HG03095 (cell line): ENCODE results near the gene MORN1.

Source experiments
- ATAC-seq: cut with Tn5 transposase; IDR thresholded peaks from one replicate; pipeline ENCODE4 v1.9.1; 2021; ENCODE audit warnings: moderate library complexity; ENCODE audit not compliant: unreplicated experiment

Gene MORN1

DNA sequence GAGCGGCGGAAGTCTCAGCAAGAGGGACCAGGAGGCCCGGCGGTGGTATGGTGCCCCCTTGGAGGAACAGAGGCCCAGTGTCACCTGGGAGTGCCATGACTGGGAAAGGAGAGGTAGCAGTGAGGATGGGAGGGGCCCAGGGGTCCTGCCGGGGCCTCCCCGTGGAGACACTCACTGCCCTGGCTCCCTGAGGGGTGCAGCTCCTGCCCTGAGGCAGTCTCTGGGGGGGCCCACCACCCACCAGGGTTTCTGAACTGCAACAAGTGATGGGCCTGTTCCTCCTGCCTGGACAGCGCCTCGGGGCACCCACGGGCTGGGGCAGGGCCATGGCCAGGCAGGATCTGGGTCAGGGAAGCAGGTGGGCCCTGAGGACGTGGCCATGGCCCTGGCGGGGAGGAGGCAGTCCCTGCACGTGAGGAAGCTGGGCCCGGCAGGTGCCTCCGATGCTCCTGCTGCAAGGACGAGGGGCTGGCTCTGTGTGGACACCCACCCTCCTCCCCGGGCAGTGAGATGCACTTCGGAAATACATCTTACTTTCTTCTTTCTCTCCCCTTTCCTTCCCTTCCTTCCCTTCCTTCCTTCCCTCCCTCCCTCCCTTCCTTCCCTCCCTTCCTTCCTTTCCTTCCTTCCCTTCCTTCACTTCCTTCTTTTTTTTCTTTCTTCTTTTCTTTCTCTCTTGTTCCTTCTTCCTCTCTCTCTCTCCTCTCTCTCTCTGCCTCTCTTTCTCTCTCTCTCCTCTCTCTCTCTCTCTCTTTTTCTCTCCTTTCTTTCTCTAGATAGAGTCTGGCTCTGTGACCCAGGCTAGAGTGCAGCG lies 66.6 kb downstream of the MORN1 start:
- ATAC-seq = no peak

- ATAC-seq = no peak
Measured at GRCh38 chr1:2323451-2323974, 67.8 kb downstream of the MORN1 start.

- no peak for ATAC-seq
Measured at GRCh38 chr1:2322581-2323211, 68.7 kb downstream of the MORN1 start.

- no peak for ATAC-seq
Measured at GRCh38 chr1:2322065-2322571, 69.2 kb downstream of the MORN1 start.

GRCh38 chr1:2320760-2321667 lies 70.3 kb downstream of the MORN1 start:
- no peak for ATAC-seq

DNA sequence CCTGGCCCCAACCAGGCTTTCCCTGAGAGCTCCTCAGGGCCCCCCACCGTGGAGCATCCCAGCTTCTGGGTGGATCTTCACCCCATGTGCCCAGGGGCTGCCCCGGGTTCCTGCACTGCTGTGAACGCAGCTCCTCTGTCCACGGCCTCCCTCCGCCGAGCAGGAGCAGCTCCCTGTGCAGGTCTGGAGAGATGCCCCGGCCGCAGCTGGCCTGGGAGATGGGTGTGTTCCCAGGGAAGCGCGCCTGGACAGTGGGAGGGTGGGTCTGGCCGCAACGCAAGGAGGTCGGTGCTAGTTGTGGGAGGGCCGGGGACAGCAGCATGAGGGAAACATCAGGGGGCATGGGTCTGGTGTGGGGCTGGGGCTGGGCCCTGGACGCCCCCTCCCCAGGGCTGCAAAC lies 71.3 kb downstream of the MORN1 start:
- no peak for ATAC-seq

GRCh38 chr1:2319291-2319690 lies 72.1 kb downstream of the MORN1 start:
- ATAC-seq = no peak

DNA sequence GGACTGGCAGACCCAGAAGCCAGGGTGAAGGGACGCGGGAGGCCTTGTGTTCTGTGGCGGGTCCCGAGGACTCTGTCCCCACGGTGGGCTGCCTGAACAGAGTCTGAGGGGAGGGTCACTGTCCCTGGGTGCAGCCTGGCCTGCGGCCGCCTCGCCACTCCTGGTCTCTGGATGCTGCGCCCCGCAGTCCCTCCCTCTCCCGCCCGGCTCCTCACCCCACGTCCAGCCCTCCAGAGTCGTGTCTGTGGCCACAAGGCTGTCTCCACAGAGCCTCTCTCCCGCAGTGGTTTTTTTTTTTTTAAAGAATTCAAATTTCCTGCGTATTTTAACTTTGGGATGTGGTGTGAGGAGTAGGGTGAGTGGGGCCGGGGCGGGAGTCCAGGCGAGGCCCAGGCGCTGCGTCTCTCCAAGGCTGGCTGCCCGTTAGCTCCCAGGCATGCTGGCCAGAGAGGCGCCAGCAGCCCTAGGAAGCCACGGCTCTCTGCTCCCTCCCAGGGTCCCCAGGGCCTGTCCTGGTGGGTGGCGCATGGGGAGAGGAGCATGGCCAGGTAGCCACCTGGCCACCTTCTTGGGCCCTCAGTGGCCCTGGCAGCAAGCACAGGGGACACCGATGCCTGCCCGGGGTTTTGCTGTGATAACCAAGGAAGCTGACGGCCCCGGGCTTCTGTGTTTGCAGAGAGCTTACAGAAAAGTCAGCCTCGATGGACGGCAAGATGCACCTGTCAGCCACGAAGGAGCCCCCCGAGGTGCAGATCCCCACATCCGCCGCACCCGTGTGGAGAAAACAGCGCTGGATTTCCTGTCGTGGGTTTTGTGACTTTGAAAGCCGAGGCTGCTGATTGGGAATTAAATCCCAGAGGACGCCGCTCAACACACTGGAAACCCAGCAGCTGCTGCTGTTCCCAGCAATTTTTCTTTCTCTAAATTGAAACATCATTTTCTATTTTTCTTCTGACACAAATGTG lies 72.8 kb downstream of the MORN1 start:
- ATAC-seq = no peak

DNA sequence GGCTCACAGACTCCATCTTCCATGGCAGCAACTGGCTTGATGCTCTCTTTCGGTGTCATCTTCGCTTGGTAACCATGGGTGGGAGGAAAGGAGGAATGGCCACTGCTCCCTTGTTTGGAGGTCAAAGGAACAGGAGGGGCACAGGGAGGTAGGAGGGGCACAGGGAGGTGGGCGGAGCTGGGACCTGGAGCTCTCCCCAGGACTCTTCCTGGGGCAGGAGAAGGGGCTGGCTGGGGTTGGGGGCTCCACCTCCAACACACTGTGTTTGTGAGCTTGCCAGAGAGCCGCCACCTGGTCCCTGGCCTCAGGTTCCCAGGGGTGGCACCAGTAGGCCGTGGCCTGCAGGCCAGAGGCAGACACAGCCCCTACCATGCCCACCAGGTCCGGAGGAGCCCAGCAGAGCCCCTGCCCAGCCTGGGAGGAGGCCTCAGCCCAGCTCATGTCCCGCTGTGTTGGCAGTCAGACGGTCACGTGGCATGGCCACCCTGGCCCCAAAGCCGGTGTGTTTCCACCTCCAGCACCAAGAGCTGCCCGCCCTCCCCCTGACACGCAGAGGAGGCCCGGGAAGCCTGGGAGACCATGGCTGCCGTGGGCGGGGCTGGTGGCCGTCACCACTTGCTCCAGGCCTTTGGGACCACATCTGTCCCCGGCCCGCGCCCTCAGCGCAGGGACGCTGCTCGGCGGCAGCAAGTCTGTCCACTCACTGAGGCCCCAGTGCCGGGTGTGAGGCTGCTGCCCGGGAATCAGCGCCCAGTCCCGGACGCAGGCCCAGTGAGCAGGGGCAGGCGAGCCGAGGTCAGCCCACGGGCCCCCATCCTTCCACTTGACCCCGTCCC lies 73.9 kb downstream of the MORN1 start:
- no peak for ATAC-seq

- ATAC-seq = no peak
Measured at GRCh38 chr1:2316451-2316961, 74.8 kb downstream of the MORN1 start.

GRCh38 chr1:2315674-2316450 lies 75.5 kb downstream of the MORN1 start:
- ATAC-seq = no peak

DNA sequence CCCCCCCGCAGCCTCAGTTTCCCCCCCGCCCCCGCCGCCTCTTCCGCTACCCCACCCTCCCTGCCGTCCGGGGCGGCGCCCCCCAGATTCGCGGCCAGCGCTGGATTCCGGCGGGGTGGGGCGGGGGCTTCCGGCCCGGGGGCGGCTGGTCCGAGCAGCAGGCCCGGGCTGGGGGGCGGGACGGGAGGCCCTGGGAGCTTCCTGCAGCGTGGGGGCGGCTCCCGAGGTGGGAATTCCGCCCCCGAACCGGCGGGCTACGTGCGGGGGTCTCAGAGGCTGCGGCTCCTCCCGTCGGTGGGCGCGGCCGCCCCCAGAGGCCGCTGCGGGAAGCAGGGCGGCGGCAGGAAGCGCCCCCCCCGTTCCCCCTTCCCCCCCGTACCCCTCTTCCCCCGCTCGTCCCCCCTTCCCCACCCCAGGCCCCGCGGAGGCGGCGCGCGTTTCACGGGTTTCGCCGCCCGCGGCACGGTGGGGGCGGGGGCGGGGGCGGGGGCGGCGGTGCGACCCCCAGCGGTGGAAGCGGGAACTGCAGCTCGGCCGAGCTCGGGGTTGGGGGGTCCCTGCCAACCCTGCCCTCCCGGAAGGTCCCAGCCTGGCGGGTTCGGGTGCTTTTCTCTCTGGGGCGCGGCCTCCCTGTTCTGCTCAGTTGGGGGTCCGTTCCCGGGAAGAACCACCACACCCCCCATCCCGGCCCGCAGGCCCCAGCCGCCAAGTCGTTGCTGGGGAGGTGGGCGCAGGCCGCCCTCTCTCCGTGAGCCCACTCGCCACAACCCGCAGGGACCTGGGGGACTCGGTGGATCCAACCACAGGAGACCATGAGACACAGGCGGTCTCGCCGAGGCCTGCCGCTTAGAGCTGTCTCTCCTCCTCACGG lies 76.3 kb downstream of the MORN1 start:
- no peak for ATAC-seq

- no peak for ATAC-seq
Measured at GRCh38 chr1:2314273-2314802, 77.0 kb downstream of the MORN1 start.

DNA sequence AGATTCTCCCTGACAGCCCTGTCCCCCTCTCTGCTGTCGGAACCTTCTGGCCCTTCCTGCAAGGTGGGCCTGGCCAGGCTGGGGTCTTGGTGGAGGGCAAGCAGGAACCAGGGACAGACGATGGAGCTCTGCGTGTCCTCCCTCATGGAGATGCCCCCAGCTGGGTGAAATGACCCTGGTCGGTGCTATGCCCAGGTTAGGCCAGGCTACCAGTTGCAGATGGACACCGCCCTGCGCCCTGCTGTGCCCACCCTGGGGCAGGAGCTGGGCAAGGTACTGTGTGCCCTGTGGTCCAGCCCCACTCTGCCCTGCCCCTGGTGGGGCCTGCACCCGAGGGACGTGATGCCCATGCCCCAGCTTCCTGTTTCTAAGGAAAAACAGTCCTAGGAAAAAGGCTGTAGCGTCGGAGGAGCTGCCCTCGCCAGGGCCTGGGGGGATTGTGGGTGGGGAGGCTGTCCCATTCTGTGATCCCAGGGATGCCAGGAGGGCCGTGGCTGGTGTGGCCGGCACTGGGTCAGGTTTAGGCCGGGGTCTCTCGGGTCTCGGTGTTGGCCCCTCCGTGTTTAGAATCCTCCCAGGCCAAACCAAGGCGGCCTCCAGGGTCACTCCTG lies 77.6 kb downstream of the MORN1 start:
- no peak for ATAC-seq

- ATAC-seq = no peak
Measured at GRCh38 chr1:2312515-2313301, 78.6 kb downstream of the MORN1 start.

GRCh38 chr1:2312160-2312514 lies 79.2 kb downstream of the MORN1 start:
- no peak for ATAC-seq
